CD4-positive, alpha-beta T cell (primary cell): ENCODE results near the gene APOL2. TPM values are rescaled to one million over a fixed set of nuclear protein-coding genes. Genes with fewer than 3 reads are reported as not detected.

Experiments used
- ATAC-seq: fragments of 200-7000 bp; cut with Tn5 transposase; one replicate; pipeline ENCODE4 v1.10.0; 2022; ENCODE audit warnings: mild to moderate bottlenecking; ENCODE audit not compliant: poor library complexity
- CTCF ChIA-PET: fragments of 350-600 bp; sonication (Branson Sonifier 250); formaldehyde crosslinking; loops from one replicate; lab custom pipeline; 2021; ENCODE audit warnings: antibody characterized with exemption, inconsistent platforms; lab: Charles Lee
- POLR2A ChIA-PET: fragments of 350-600 bp; sonication (Branson Sonifier 250); formaldehyde crosslinking; loops from one replicate; lab custom pipeline; 2021; ENCODE audit warnings: antibody characterized with exemption, inconsistent platforms; lab: Charles Lee
- DNase-seq, 14 experiments: peaks; one replicate each; pipeline ENCODE4 v3.0.0-alpha.2; 2013 to 2020; ENCODE audit warnings: mixed read lengths in 2 of 14
- H3K27ac ChIP-seq, 2 donors: one replicate each; pipeline versions ENCODE4 v1.5.1 to v1.7.0; 2013; ENCODE audit warnings: low read length in 2 of 2, low read depth in 1 of 2, mild to moderate bottlenecking in 1 of 2
- H3K27me3 ChIP-seq, 2 experiments: 1 replicate in 1 of 2; 2 replicates in 1 of 2; pipeline versions ENCODE4 v1.6.1 to v1.7.0; 2013; ENCODE audit warnings: low read length in 2 of 2, control low read depth in 1 of 2, mild to moderate bottlenecking in 1 of 2, moderate library complexity in 1 of 2; ENCODE audit not compliant: insufficient read depth in 2 of 2, control insufficient read depth in 1 of 2
- H3K36me3 ChIP-seq: one replicate; pipeline ENCODE4 v1.6.1; 2013; ENCODE audit warnings: low read length, control low read depth; ENCODE audit not compliant: insufficient read depth
- H3K4me1 ChIP-seq: one replicate; pipeline ENCODE4 v1.6.1; 2013; ENCODE audit warnings: low read length, control low read depth; ENCODE audit not compliant: insufficient read depth
- H3K4me3 ChIP-seq: one replicate; pipeline ENCODE4 v1.5.1; 2013; ENCODE audit warnings: mild to moderate bottlenecking, low read length, moderate library complexity
- H3K9me3 ChIP-seq, 2 experiments: 1 replicate in 1 of 2; 2 replicates in 1 of 2; pipeline versions ENCODE4 v1.6.1 to v1.7.0; 2013; ENCODE audit warnings: low read length in 2 of 2, mild to moderate bottlenecking in 2 of 2, control low read depth in 1 of 2, moderate library complexity in 1 of 2; ENCODE audit not compliant: control insufficient read depth in 1 of 2, insufficient read depth in 1 of 2
- H3K27ac Mint-ChIP-seq: one replicate; pipeline ENCODE4 v1.8.0; 2020; ENCODE audit warnings: mixed read lengths
- H3K27me3 Mint-ChIP-seq: one replicate; pipeline ENCODE4 v1.8.0; 2021; ENCODE audit warnings: mixed read lengths
- H3K36me3 Mint-ChIP-seq: one replicate; pipeline ENCODE4 v1.8.0; 2021; ENCODE audit warnings: low read depth, mixed read lengths
- H3K4me1 Mint-ChIP-seq: one replicate; pipeline ENCODE4 v1.8.0; 2021; ENCODE audit warnings: low read depth, mixed read lengths
- H3K4me3 Mint-ChIP-seq: one replicate; pipeline ENCODE4 v1.8.0; 2020; ENCODE audit warnings: mild to moderate bottlenecking, mixed read lengths
- H3K9me3 Mint-ChIP-seq: one replicate; pipeline ENCODE4 v1.8.0; 2020; ENCODE audit warnings: mixed read lengths
- CTCF ChIP-seq: fragments of 200-600 bp; IDR thresholded peaks from one replicate; pipeline ENCODE4 v1.8.0; 2022; ENCODE audit warnings: antibody characterized with exemption, mild to moderate bottlenecking
- intact Hi-C, 2 experiments: fragments of 100-400 bp; cut with DNase I in 1 of 2; cut with micrococcal nuclease in 1 of 2; formaldehyde crosslinking; loops; one replicate each; pipeline versions ENCODE4 v1.15.1 to v1.9.0; 2023 to 2025; cut with DNase I, micrococcal nuclease
- total RNA-seq, 174 experiments: library from RNA in 2 of 174; stranded (reverse) in 2 of 174; gene quantifications; one replicate each; pipeline ENCODE4 v1.2.3 and lab custom pipeline; 2021 to 2026

The APOL2 gene
- total RNA-seq, 2 experiments from 2014 or later, result 17.8 to 21.8 TPM

GRCh38 chr22:36196254-36197064, 42.9 kb downstream of the APOL2 start:
- no peak overlapping the region for H3K4me3 Mint-ChIP-seq
- Histone ChIP-seq H3K36me3 (no peaks in the 10 kb centered on the region), H3K4me1 (peaks cover 9% of the 10 kb centered on the region), H3K9me3 (no peaks in the 10 kb centered on the region), H3K4me3 (no peak overlapping the region), H3K27ac (no peak overlapping the region), H3K27me3 (no peaks in the 10 kb centered on the region)
- intact Hi-C loops, result loop anchor here in 1 of 2 experiments (10.0 kb wide), 1 partner anchor 78 kb away; no protein-coding TSS in a partner anchor
- H3K27me3 Mint-ChIP-seq, result peaks cover 23% of the 10 kb centered on the region
- no peak overlapping the region for H3K27ac Mint-ChIP-seq
- ATAC-seq, result no peak
- no peaks in the 10 kb centered on the region for H3K36me3 Mint-ChIP-seq
- no peak for TF ChIP-seq CTCF
- H3K4me1 Mint-ChIP-seq, result peaks cover 6% of the 10 kb centered on the region
- POLR2A ChIA-PET, result no interaction called here
- no peaks in the 10 kb centered on the region for H3K9me3 Mint-ChIP-seq
- DNase-seq, result no peak
- CTCF ChIA-PET, result interaction anchor here (1.8 kb wide), 1 partner anchor 290 kb away, joined by 8 read pairs; no protein-coding TSS in a partner anchor

- Mint-ChIP-seq H3K4me3 (no peak overlapping the region), H3K9me3 (no peaks in the 10 kb centered on the region), H3K36me3 (no peaks in the 10 kb centered on the region), H3K27ac (no peak overlapping the region), H3K27me3 (peaks cover 18% of the 10 kb centered on the region), H3K4me1 (peaks cover 6% of the 10 kb centered on the region)
- no peaks in the 10 kb centered on the region for H3K27me3 ChIP-seq
- ChIA-PET CTCF (interaction anchor here (0.8 to 1.8 kb wide), 4 partner anchors 22 to 292 kb away, joined by 3 to 8 read pairs (median 4); no protein-coding TSS in a partner anchor), POLR2A (no interaction called here)
- H3K9me3 ChIP-seq, result no peaks in the 10 kb centered on the region
- H3K27ac ChIP-seq, result no peak overlapping the region
- TF ChIP-seq CTCF, result peak; percentile 53
- H3K4me1 ChIP-seq, result peaks cover 9% of the 10 kb centered on the region
- H3K4me3 ChIP-seq, result no peak overlapping the region
- DNase-seq, result peak in 13 of 14 experiments; percentile 6 to 64 (median 23)
- no peaks in the 10 kb centered on the region for H3K36me3 ChIP-seq
- intact Hi-C loops, result loop anchor here (1.0 to 10.0 kb wide), 4 partner anchors 80 to 292 kb away; no protein-coding TSS in a partner anchor
- peak; percentile 39 for ATAC-seq
Measured at GRCh38 chr22:36194971-36195370, 44.4 kb downstream of the APOL2 start.

GRCh38 chr22:36194385-36194784, 44.9 kb downstream of the APOL2 start:
- ChIA-PET CTCF (interaction anchor here (0.8 to 1.8 kb wide), 4 partner anchors 23 to 292 kb away, joined by 3 to 8 read pairs (median 4); no protein-coding TSS in a partner anchor), POLR2A (no interaction called here)
- Histone ChIP-seq H3K4me1 (peaks cover 9% of the 10 kb centered on the region), H3K36me3 (no peaks in the 10 kb centered on the region), H3K9me3 (no peaks in the 10 kb centered on the region), H3K27ac (no peak overlapping the region), H3K4me3 (no peak overlapping the region), H3K27me3 (peaks cover 0 to 2% of the 10 kb centered on the region in 2 experiments)
- no peak for DNase-seq
- H3K9me3 Mint-ChIP-seq, result no peaks in the 10 kb centered on the region
- H3K27me3 Mint-ChIP-seq, result peaks cover 18% of the 10 kb centered on the region
- no peak overlapping the region for H3K4me3 Mint-ChIP-seq
- H3K36me3 Mint-ChIP-seq, result no peaks in the 10 kb centered on the region
- no peak for TF ChIP-seq CTCF
- intact Hi-C loops, result loop anchor here in 1 of 2 experiments (2.0 to 10.0 kb wide), 2 partner anchors 80 to 292 kb away; no protein-coding TSS in a partner anchor
- H3K4me1 Mint-ChIP-seq, result peaks cover 6% of the 10 kb centered on the region
- no peak overlapping the region for H3K27ac Mint-ChIP-seq
- no peak for ATAC-seq
